Erythroblast (primary cell): ENCODE measurements around the gene CAV1.

Experiments used
- GATA1 ChIP-seq: IDR thresholded peaks from 2 replicates; pipeline ENCODE4 v1.6.1; 2011; ENCODE audit warnings: low read depth, mild to moderate bottlenecking, control low read depth, low read length, moderate library complexity
- POLR2A ChIP-seq: IDR thresholded peaks from 2 replicates; pipeline ENCODE4 v1.6.1; 2011; ENCODE audit warnings: mild to moderate bottlenecking, low read length

- no peak for TF ChIP-seq POLR2A
- TF ChIP-seq GATA1 = no peak
Observed at GRCh38 chr7:116582806-116583444, 58.1 kb downstream of the CAV1 start.
